HepG2 (cell line): Measurements from ENCODE around the gene CDK10. TPM values are rescaled to one million over a fixed set of nuclear protein-coding genes. Genes with fewer than 3 reads are reported as not detected.
A peak's percentile ranks its signal among the peaks of the same experiment; 100 is the strongest.

ENCODE experiments used
- ATAD3A ChIP-seq: sonication (generic); formaldehyde crosslinking; IDR thresholded peaks from 2 replicates; pipeline ENCODE4 v1.4.0; 2020; ENCODE audit warnings: missing genetic modification reagents
- CENPX ChIP-seq: sonication (generic); formaldehyde crosslinking; IDR thresholded peaks from 2 replicates; pipeline ENCODE4 v1.9.0; 2021; ENCODE audit warnings: mild to moderate bottlenecking, missing genetic modification reagents, moderate library complexity
- CHCHD3 ChIP-seq: sonication (generic); formaldehyde crosslinking; IDR thresholded peaks from 2 replicates; pipeline ENCODE4 v1.8.0; 2022; ENCODE audit warnings: mild to moderate bottlenecking, missing genetic modification reagents, moderate library complexity
- EZH2 ChIP-seq: conservative IDR thresholded peaks from 2 replicates; pipeline ENCODE4 v1.6.1; 2012; ENCODE audit warnings: mild to moderate bottlenecking, low read depth, low read length, moderate library complexity
- FOXK2 ChIP-seq: fragments of 450-650 bp; IDR thresholded peaks from 2 replicates; pipeline ENCODE4 v1.6.1; 2016
- GPN1 ChIP-seq: sonication (generic); formaldehyde crosslinking; IDR thresholded peaks from 2 replicates; pipeline ENCODE4 v1.5.1; 2020; ENCODE audit warnings: missing genetic modification reagents, borderline replicate concordance
- MBNL3 ChIP-seq: fragments of 250-450 bp; sonication (Bioruptor Pico); conservative IDR thresholded peaks from 2 replicates; pipeline ENCODE4 v1.8.0; 2022; ENCODE audit warnings: mild to moderate bottlenecking, inconsistent platforms
- PAX8 ChIP-seq: sonication (generic); formaldehyde crosslinking; IDR thresholded peaks from 2 replicates; pipeline ENCODE4 v1.8.0; 2022; ENCODE audit warnings: mild to moderate bottlenecking, missing genetic modification reagents, borderline replicate concordance
- RARA ChIP-seq: IDR thresholded peaks from 2 replicates; pipeline ENCODE4 v1.6.1; 2016; ENCODE audit warnings: missing genetic modification reagents, missing compliant biosample characterization
- SMAD1 ChIP-seq: sonication (generic); formaldehyde crosslinking; IDR thresholded peaks from 2 replicates; pipeline ENCODE4 v1.4.0; 2020; ENCODE audit warnings: missing genetic modification reagents, low read depth, mild to moderate bottlenecking, borderline replicate concordance
- ZBTB26 ChIP-seq: IDR thresholded peaks from 2 replicates; pipeline ENCODE4 v1.6.1; 2016; ENCODE audit warnings: missing compliant biosample characterization, missing genetic modification reagents, borderline replicate concordance
- ZBTB42 ChIP-seq: sonication (generic); formaldehyde crosslinking; IDR thresholded peaks from 2 replicates; pipeline ENCODE4 v1.5.0; 2020; ENCODE audit warnings: mild to moderate bottlenecking, missing genetic modification reagents
- ZBTB8A ChIP-seq: sonication (generic); formaldehyde crosslinking; IDR thresholded peaks from 2 replicates; pipeline ENCODE4 v1.4.0; 2020; ENCODE audit warnings: mild to moderate bottlenecking, low read depth, missing genetic modification reagents, borderline replicate concordance
- ZFP41 ChIP-seq: sonication (generic); formaldehyde crosslinking; IDR thresholded peaks from 2 replicates; pipeline ENCODE4 v1.4.0; 2020; ENCODE audit warnings: mild to moderate bottlenecking, missing genetic modification reagents, borderline replicate concordance
- ZNF136 ChIP-seq: sonication (generic); formaldehyde crosslinking; IDR thresholded peaks from 2 replicates; pipeline ENCODE4 v1.8.1; 2022; ENCODE audit warnings: low read depth, mild to moderate bottlenecking, moderate library complexity, missing genetic modification reagents
- ZNF138 ChIP-seq: sonication (generic); formaldehyde crosslinking; IDR thresholded peaks from 2 replicates; pipeline ENCODE4 v1.5.0; 2020; ENCODE audit warnings: mild to moderate bottlenecking, low read depth, missing genetic modification reagents
- ZNF407 ChIP-seq: sonication (generic); formaldehyde crosslinking; IDR thresholded peaks from one replicate; pipeline ENCODE4 v1.5.1; 2020; ENCODE audit warnings: mild to moderate bottlenecking, missing genetic modification reagents; ENCODE audit errors: not compliant biosample characterization
- ZNF556 ChIP-seq: sonication (generic); formaldehyde crosslinking; IDR thresholded peaks from 2 replicates; pipeline ENCODE4 v1.4.0; 2020; ENCODE audit warnings: mild to moderate bottlenecking, missing genetic modification reagents, borderline replicate concordance
- ZNF773 ChIP-seq: sonication (generic); formaldehyde crosslinking; IDR thresholded peaks from 2 replicates; pipeline ENCODE4 v1.4.0; 2020; ENCODE audit warnings: missing genetic modification reagents, borderline replicate concordance
- polyA plus RNA-seq, 8 experiments: library from polyadenylated mRNA; depleted of rRNA in 3 of 8; stranded (reverse) in 7 of 8; unstranded in 1 of 8; fragments of >200 nt; fragmentation: Illumina TruSeq in 4 of 8; extraction: Trizol in 4 of 8; gene quantifications; 2 replicates each; pipeline versions ENCODE4 v1.2.1 to v1.2.3, GENCODE V29; 2011 to 2016; ENCODE audit warnings: low read depth in 4 of 8, missing spikeins in 1 of 8, mixed read lengths in 1 of 8; ENCODE audit not compliant: insufficient read depth in 1 of 8
- total RNA-seq, 5 experiments: library from RNA; depleted of rRNA; stranded (reverse); fragments of >200 nt; fragmentation: Illumina TruSeq; extraction: Trizol; gene quantifications; 2 replicates each; pipeline ENCODE4 v1.2.3, GENCODE V29; 2016; ENCODE audit warnings: low read depth in 1 of 5
- TF ChIP-seq, protein P1 (sequence below): sonication (generic); formaldehyde crosslinking; IDR thresholded peaks from 2 replicates; pipeline ENCODE4 v1.8.1; 2023; ENCODE audit warnings: missing genetic modification reagents, mild to moderate bottlenecking, borderline replicate concordance

CDK10 gene
- total and polyA plus RNA-seq, 2 of the 13 experiments (the other 11 are each of a cell fraction or from before 2014, with no cell fraction given) = 2.5 to 3.9 TPM

GRCh38 chr16:89720813-89721545 is 34.5 kb downstream of the CDK10 start, which contains the start of the genes VPS9D1 and ZNF276 (continued):
- TF ChIP-seq SMAD1 (no peak; the same call in 1 of the 2 replicates), FOXK2 (no peak), ATAD3A (CRISPR knock-in tag) (no peak), ZNF136 (no peak), ZNF773 (peak; percentile 12; the same call in 1 of the 2 replicates), ZBTB42 (peak; percentile 42; the same call in 1 of the 2 replicates), EZH2 (no peak), RARA (CRISPR knock-in tag) (peak; percentile 18; the same call in 1 of the 2 replicates), PAX8 (peak; percentile 90; the same call in 1 of the 2 replicates), ZNF556 (CRISPR knock-in tag) (peak; percentile 98), ZBTB8A (CRISPR knock-in tag) (peak; percentile 53; the same call in 1 of the 2 replicates), ZBTB26 (CRISPR knock-in tag) (peak; percentile 72; the same call in 1 of the 2 replicates), ZNF407 (CRISPR knock-in tag) (peak; percentile 41), ZNF138 (CRISPR knock-in tag) (no peak; the same call in none of the 2 replicates), CENPX (CRISPR knock-in tag) (no peak), MBNL3 (CRISPR knock-in tag) (no peak), GPN1 (CRISPR knock-in tag) (no peak), CHCHD3 (peak; percentile 97), ZFP41 (CRISPR knock-in tag) (no peak)
- TF ChIP-seq, protein P1, sequence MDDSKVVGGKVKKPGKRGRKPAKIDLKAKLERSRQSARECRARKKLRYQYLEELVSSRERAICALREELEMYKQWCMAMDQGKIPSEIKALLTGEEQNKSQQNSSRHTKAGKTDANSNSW (CRISPR knock-in tag) = peak; percentile 87; the same call in 1 of the 2 replicates
